NCI-H128 (cell line): ENCODE measurements around the gene HABP4.

ENCODE experiments used
- DNase-seq: peaks from one replicate; lab custom pipeline; 2025; ENCODE audit not compliant: unreplicated experiment; lab: John Stamatoyannopoulos, UW

HABP4 gene, protein sequence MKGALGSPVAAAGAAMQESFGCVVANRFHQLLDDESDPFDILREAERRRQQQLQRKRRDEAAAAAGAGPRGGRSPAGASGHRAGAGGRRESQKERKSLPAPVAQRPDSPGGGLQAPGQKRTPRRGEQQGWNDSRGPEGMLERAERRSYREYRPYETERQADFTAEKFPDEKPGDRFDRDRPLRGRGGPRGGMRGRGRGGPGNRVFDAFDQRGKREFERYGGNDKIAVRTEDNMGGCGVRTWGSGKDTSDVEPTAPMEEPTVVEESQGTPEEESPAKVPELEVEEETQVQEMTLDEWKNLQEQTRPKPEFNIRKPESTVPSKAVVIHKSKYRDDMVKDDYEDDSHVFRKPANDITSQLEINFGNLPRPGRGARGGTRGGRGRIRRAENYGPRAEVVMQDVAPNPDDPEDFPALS

DNA sequence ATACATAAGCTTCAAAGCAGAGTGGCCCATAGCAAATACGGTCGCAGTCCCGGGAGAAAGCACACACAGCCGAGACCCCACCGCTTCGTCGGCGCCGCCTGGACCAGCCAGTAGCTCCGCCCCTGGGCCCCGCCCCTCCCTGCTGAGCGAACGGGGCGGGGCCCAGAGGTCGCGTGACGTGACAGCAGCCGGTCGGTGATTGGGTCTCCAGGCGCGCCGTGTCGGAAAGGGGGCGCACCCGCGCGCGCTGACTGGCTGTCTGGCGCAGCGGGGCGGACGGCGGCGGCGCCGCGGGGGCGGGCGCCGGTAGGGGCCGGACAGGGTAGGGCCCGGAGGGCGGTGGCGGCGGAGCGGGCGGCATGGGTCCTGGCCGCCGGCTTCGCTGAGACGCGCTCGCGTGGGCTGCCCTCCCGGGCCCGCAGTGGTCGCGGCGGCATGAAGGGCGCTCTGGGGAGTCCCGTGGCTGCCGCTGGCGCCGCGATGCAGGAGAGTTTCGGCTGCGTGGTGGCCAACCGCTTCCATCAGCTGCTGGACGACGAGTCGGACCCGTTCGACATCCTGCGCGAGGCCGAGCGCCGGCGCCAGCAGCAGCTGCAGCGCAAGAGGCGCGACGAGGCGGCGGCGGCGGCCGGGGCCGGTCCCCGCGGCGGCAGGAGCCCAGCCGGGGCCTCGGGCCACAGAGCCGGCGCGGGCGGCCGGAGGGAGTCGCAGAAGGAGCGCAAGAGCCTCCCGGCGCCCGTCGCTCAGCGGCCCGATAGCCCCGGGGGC, at the start of gene HABP4:
Gene HABP4 (plus strand): TSS at position 325 of the 768 bp plus-strand sequence. CDS start 111 bp downstream, at position 436.
- DNase-seq = peak; percentile 93

DNA sequence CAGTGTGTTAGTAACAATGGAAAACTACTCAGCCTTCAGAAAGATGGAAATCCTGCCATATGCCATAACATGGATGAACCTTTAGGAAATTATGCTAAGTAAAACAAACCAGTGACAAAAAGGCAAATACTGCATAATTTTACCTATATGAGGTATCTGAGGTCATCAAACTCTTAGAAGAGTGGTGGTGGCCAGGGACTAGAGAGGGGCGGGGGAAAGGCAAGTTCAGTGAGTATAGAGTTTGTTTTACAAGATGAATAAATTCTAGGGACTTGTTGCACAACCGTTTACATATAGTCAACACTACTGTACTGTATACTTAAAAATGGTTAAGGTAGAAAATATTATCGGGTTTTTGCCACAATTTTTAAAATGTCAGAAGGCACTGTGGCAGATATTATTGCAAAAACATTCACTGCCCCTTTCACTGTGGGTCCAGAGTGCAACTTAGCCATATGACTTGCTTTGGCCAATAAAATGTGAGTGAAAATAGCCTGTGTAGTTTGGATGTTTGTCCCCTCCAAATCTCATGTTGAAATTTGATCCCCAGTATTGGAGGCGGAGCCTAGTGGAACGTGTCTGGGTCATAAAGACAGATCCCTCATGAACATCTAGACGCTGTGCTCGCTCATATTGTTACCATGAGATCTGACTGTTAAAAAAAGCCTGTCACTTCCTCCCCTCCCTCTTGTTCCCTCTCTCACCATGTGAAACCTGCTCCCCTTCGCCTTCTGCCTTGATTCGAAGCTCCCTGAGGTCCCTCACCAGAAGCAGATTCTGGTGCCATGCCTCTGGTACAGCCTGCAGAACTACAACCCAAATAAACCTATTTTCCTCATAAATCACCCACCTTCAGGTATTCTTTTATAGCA, 41.3 kb upstream of the HABP4 start:
- DNase-seq = no peak

DNA sequence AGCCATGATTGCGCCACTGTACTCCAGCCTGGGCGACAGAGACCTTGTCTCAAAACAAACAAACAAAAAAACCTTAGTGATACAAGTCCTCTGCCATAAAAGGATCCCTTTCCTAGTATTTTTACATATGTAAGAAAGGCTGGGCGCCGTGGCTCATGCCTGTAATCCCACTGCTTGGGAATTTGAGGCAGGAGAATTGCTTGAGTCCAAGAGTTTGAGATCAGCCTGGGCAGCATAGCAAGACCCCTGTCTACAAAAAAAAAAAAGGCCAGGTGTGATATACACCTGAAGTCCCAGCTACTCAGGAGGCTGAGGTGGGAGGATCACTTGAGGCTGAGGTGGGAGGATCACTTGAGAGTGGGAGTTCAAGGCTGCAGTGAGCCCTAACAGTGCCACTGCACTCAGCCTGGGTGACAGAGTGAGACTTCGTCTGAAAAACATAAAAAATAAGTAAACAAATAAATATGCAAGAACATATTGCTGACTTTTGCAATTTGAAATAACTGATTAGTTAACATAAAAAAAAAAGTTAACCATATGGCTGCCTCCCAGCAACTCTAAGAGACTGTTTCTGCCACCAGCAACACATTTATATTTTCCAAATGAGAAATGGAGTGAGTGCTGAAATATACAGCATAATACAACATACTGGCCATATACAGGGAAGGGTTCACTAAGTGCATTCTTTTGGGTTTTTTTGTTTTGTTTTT, 38.7 kb upstream of the HABP4 start:
- no peak for DNase-seq

DNA sequence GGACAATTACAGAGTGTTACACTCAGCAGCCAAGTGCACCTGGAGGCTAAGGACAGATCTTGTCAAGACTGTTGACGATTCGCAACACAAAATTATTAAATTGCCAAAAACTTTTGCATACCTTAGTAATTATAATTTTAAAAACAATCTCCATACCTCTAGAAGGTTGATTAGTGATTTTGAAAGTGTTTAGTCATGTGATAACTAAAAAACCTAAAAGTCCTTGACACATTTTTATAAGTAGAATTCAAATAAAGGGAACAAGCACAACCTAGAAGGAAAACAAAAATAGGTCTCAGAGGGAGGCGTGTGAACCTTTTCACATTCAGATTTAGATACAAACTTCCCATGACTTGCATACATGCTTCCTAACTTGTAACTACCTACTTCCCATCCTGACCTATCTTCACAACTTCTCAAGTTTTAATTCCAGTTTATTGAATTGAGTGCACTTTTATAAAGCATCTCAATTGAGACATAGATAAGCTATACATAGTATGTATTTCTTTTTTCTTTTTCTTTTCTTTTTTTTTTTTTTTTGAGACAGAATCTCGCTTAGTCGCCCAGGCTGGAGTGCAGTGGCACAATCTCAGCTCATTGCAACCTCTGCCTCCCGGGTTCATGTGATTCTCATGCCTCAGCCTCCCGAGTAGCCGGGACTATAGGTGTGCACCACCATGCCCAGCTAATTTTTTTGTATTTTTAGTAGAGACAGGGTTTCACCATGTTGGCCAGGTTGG, 37.6 kb upstream of the HABP4 start:
- DNase-seq = no peak

DNA sequence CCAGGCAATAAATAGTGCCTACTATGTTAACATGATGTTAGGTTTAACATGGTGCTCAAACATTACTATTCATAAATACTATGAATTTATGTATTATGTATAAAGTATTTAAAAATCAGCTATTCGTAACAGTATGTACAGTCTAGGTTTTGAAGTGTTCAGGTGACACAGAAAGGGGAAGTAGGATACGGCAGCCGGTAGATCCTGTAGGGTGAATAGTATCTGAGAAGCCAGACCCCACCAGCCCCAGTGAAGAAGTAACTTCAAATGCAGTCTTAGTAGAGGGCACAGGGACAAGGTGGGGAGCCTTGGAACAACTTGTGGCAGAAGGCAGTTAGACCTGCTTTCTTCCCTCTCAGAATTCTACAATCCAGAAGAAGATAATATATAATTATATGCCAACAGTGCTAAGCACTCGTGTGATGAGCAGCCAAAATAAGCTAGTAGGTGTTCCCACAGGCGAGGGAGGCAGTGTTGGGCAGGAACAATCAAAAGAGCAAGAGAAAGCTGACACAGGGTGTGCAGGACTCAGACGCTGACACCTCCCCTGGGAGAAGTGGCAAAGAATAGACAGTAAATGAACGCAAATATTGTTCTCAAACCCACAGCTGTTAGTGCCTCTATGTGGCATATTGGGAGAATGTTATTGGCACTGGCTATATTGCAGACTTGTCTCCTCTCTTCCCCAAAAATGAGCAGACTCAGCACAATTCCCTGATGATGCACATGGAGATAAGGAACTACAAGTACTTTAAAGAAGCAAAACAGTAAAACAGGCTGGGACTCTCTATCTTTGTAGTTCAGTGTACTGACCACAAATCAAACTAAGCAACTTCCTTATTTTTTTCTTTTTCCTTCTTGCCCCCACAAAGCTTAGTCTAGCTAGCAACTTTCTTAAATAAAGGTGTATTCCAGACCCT, 36.4 kb upstream of the HABP4 start:
- peak; percentile 51 for DNase-seq

DNA sequence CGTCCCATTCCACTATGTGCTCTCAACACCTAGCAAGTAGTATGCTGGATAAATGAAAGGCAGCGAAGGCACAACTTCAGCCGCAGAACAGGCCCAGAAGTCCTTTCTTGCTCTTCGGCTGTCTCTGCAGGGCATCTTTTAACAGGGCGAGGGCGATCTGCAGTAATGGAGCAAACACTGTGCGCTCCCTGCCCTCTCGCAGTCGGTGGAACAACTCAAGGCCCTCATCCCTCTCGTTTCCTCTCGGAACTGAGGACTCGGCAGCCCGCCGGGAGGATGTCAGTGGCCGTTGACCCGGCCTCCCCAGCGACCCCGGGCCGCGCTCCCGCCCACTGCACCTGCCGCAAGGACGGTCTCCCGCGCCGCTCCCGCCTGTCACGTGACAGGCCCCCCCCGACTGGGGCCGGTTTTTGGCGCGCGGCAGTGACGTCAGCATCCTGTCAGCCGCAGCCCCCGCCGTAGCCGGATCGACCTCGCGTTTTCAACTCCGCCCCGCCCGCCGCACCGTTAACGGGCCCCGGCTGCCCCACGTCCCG, 32.9 kb upstream of the HABP4 start:
- peak; percentile 53 for DNase-seq

DNA sequence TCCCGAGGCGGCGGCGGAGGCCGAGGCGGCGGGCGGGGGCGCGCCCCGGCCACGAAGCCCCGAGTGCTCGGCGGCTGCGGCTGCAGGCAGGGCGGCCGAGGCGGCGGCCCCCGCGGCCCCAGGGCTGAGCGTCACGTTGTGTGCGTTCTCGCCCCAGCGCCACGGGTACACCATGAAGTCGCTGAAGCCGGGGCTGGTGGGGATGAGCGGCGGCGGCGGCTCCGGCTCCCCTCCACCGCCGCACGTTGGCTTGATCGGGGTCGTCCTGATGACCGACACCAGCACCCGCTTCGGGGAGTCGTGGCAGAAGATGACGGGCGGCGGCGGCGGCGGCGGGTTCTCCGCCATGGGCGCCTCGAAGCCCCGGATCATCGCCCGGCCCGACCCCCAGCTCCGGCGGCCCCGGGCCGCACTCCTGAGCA, 32.3 kb upstream of the HABP4 start:
- DNase-seq = no peak

DNA sequence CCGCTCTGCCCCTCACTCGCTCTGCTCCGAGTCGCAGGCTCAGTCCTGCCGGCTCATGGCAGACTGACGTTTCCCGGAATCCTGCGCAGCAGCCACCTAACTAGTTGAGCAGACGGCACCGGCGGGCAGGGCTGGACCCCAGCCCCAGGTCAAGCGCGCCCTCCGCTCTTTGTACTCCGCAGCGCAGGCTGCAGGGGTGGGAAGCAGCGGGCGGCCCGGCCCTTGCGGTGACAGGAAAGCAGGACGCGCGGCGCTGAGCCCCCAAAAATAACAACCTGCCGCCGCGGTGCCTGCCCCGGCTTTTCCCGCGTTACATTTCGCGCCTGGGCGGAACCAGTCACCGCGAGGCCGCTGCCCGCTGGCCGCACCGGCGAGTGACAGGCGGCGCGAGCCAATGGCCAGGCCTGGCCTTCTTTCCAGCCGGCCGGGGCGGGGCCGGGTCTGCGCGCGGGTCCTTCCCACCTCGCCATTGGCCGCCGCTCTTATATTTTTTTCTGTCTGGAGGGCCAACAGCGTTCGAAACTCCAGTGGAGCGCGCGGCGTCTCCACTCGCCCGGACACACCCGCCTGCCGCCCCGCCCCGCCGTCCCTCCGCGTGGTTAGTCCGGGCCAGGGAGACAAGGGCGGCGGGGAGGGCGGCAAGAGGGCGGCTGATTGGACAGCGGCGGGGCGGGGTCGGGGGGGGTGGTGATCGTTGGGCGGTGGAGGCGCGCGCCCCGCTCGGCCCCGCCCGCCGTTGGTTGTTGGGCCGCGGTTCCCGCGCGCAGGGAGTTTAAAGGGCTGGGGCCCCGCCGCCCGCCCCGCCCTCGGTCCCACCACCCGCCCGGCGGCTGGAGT, 31.7 kb upstream of the HABP4 start, which contains the start of gene ZNF367:
Gene ZNF367 (minus strand): TSS at position 288 of the 837 bp plus-strand sequence. CDS start 338 bp downstream, outside the sequence.
- peak; percentile 88 for DNase-seq

DNA sequence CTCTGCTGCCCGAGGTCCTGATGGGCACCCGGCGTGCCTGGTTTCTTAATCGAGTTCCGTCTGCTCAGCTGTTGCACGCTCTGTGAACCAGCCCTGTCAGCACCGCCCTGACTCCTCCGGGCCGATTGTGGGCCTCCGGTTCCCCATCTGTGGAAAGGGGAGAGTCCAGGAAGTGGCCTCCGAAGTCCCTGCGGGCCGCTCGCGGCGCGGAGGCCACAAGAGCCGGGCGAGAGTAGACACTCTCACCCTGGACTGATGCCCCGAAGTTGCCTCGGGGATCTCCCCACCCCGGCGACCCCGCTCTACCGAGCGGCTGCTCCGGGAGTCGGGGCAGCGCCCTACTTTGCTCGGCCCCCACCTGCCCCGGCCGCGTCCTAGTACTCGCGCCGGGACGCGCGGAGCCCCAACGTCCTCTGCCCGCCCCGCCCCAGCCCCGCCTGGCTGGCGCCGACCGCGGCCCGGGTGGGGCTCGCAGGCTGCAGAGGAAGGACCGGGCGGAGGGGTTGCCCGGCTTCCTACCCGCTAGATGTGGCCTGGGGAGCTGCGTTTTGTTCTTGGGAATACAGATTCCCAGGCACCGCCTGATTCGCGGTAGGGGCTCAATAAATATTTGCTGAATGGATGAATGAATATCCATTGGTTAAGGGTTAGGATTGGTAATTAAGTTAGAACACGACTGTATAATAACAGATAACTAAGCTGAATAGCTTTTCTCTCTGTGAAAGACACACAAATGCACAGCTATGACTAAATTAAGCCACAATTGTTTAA, 30.9 kb upstream of the HABP4 start:
- DNase-seq = peak; percentile 70

DNA sequence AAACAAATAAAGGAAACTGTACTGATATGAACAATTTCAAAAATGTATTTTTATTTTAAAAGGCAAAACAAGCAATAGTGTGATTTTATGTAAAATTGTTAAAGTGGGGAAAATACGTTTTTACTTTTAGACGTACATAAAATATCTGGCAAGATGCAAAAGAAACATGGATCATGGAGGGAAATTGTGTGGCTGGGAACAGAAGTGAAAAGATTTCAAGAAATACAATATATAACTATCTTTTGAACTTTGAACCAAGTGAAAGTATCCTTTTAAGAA, 30.3 kb upstream of the HABP4 start:
- DNase-seq = no peak

DNA sequence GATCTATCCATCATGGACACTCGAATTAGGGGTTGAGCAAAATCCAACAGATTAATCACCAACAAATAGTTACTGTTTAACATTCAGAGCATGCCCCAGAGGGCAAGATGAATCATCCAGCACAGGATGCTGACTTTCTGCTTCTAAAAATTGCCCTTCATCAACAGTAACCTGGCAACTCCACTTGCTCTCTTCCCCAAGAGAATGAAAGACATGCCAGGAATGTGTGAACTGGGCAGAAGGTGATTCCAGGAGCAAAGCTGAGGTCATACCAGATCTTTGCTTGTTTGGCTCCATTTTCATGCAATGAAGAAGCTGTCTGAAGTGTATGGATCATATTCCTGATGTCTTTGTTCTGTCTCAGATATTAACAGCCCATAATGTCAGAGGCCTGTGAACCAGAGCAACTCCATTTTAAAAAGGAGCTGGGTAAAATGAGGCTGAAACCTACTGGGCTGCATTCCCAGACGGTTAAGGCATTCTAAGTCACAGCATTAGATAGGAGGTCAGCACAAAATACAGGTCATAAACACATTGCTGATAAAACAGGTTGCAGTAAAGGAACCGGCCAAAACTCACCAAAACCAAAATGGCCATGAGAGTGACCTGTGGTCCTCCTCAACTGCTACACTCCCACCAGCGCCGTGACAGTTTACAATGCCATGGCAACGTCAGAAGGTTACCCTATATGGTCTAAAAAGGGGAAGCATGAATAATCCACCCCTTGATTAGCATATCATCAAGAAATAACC, 29.3 kb upstream of the HABP4 start:
- no peak for DNase-seq

DNA sequence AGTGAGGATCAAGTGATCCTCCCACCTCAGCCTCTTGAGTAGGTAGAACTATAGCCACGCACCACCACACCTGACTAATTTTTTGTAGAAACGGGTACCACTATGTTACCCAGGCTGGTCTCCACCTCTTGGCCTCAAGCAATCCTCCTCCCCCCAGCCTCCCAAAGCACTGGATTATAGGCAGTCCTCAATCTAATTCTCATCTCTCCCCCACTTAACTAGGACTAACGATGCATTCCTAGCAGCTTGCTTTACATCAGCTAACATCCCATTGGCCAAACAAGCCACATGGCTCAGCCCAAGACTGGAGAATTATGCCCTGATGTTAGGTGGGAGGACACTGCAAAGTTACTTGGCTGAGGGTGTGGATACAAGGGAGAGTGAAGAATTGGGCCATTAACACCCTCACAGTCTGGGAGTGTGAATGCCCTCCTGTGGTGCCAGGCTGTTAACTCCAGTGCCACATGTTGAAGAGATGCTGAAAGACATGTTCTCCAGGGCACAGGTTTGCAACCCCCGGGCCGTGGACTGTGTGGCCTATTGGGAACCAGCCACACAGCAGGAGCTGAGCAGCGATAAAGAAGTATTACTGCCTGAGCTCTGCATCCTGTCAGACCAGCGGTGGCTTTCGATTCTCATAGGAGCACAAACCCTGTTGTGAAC, 26.5 kb upstream of the HABP4 start:
- DNase-seq = no peak

DNA sequence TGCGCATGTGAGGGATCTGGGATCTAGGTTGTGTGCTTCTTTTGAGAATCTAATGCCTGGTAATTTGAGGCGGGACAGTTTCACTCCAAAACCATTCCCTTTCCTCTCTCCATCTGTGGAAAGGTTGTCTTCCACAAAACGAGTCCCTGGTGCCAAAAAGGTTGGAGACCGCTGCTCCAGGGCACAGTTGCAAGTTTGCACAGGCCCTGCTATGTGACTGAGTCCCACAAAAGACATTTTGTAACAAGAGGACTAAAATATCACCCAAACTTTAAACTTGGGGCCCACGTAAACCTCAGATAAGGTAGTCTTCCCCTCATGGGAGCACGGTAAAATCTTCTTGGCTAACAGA, 26.0 kb upstream of the HABP4 start:
- DNase-seq = no peak

DNA sequence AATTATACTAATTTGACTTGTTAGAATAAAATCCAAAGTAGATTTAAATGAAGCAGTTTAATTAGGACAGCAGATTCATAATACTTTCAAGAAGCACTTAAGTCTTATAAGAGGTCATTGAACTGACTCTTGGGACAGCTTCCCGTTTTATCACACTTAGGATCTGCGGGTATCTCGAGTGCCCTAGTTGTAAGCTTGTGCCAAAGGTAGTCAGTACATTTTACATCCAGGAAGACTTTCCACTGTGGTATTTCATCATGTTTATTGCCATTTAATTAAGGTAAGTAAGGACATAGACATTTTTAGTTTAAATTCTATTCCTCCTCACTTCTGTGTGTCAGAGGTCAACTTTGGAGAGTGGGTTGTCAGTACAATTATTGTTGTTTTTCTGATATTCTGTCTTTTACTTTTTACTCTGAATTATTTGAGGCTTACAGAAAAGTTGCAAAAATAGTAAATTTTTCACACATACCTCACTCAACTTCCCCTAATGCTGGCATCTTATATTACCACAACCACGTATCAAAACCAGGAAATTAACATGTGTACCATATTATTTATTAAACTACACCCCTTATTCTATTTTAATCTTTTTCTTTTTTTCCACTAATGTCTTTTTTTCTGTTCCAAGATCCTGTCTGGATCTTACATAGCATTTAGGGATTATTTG, 24.3 kb upstream of the HABP4 start:
- no peak for DNase-seq

DNA sequence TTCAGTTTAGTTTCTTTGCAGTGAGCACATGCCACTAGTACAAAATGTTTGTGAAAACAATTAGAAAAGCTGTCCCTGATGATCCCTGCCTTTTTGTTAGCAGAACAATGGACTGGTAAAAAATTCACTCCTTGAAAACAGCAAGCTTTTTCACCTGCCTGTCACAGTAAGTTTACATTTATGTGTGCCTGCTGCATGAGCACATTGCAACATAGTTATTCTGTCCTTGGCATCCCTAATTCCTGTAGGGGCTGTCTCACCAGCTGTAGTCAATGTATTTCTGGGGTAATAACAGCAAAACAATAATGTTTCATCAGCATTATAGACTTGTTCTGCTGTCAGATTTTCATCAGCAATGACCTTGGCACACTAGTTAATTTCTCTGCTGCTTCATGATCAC, 20.2 kb upstream of the HABP4 start:
- no peak for DNase-seq
